Mesothelial cell of epicardium (in vitro differentiated cells): ENCODE measurements around the gene PALLD. TPM values are rescaled to one million over a fixed set of nuclear protein-coding genes. Genes with fewer than 3 reads are reported as not detected.

Experiments used
- DNase-seq, 2 experiments: peaks; one replicate each; pipeline ENCODE4 v3.0.0; 2021; ENCODE audit warnings: low spot score in 2 of 2; ENCODE audit not compliant: unreplicated experiment in 2 of 2
- H3K27ac Mint-ChIP-seq: 2 replicates; pipeline ENCODE4 v1.8.0; 2021; ENCODE audit warnings: mixed read lengths
- H3K27me3 Mint-ChIP-seq: 2 replicates; pipeline ENCODE4 v1.8.0; 2021; ENCODE audit warnings: low read depth, mixed read lengths
- H3K36me3 Mint-ChIP-seq: 2 replicates; pipeline ENCODE4 v1.8.0; 2021; ENCODE audit warnings: mixed read lengths
- H3K4me1 Mint-ChIP-seq: 2 replicates; pipeline ENCODE4 v1.8.0; 2021; ENCODE audit warnings: mixed read lengths
- H3K4me3 Mint-ChIP-seq: 2 replicates; pipeline ENCODE4 v1.8.0; 2021; ENCODE audit warnings: mild to moderate bottlenecking, moderate library complexity, mixed read lengths
- H3K9me3 Mint-ChIP-seq: 2 replicates; pipeline ENCODE4 v1.8.0; 2021; ENCODE audit warnings: mixed read lengths
- total RNA-seq: library from RNA; stranded (reverse); gene quantifications from 3 replicates; pipeline ENCODE4 v1.2.1, GENCODE V29; 2021
- TF ChIP-seq, protein P1 (sequence below): fragments of 200-600 bp; sonication (generic); IDR thresholded peaks from one replicate; pipeline ENCODE4 v1.5.0; 2021; ENCODE audit warnings: antibody characterized with exemption; ENCODE audit not compliant: unreplicated experiment

Gene PALLD
- total RNA-seq, 1 donor from 2014 or later: 158 TPM

GRCh38 chr4:168766604-168767316 lies 269.9 kb downstream of the PALLD start:
- no peak for DNase-seq
- H3K27ac Mint-ChIP-seq: peak overlapping the region; percentile 80
- H3K4me1 Mint-ChIP-seq: peaks cover 23% of the 10 kb centered on the region
- no peaks in the 10 kb centered on the region for H3K27me3 Mint-ChIP-seq
- peaks cover 21% of the 10 kb centered on the region for H3K36me3 Mint-ChIP-seq
- H3K9me3 Mint-ChIP-seq: no peaks in the 10 kb centered on the region
- no peak overlapping the region for H3K4me3 Mint-ChIP-seq
- TF ChIP-seq, protein P1, sequence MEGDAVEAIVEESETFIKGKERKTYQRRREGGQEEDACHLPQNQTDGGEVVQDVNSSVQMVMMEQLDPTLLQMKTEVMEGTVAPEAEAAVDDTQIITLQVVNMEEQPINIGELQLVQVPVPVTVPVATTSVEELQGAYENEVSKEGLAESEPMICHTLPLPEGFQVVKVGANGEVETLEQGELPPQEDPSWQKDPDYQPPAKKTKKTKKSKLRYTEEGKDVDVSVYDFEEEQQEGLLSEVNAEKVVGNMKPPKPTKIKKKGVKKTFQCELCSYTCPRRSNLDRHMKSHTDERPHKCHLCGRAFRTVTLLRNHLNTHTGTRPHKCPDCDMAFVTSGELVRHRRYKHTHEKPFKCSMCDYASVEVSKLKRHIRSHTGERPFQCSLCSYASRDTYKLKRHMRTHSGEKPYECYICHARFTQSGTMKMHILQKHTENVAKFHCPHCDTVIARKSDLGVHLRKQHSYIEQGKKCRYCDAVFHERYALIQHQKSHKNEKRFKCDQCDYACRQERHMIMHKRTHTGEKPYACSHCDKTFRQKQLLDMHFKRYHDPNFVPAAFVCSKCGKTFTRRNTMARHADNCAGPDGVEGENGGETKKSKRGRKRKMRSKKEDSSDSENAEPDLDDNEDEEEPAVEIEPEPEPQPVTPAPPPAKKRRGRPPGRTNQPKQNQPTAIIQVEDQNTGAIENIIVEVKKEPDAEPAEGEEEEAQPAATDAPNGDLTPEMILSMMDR: no peak

DNA sequence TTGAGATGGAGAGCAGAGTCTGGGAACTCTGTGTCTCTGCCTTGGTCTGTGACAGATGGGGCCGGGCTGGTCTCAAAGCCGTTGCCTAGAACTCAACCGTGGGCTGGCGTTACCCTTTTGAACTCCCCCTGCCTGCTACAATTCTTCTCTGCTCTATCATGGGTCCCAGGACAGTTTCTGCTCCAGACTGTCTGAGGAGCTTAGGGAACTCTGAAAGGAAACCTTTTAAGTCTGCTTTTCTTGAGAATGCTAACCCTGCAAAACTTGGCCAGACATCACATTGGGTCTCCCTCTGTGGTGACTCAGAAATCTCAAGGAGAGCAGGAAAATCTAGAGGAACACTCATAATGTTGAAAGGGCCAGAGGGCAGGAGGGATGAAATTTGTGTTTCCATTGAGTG lies 272.6 kb downstream of the PALLD start:
- DNase-seq: no peak
- Mint-ChIP-seq H3K36me3 (peaks cover 16% of the 10 kb centered on the region), H3K27ac (peak overlapping the region; percentile 23), H3K4me1 (peaks cover 23% of the 10 kb centered on the region), H3K27me3 (no peaks in the 10 kb centered on the region), H3K9me3 (no peaks in the 10 kb centered on the region), H3K4me3 (no peak overlapping the region)
- TF ChIP-seq, protein P1: no peak

DNA sequence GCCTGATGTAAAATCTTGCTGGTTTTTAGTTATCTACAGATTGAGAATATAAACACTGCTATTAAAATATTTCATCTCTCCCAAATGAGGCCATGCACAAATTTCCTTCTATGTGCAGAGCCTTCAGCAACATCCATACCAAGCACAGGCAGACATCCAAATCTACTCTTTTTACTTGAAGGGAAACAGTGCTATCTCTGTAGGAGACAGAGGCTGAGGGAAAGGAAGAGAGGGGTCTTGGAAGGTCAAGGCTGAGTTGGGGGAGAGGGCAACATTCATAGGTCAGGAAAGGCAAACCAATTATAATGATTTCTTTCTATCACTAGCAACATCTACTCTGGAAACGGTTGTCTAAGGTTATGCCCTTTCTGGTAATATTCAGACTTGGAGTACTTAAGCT lies 273.0 kb downstream of the PALLD start:
- Mint-ChIP-seq H3K4me3 (no peak overlapping the region), H3K27ac (peak overlapping the region; percentile 23), H3K9me3 (peaks cover 3% of the 10 kb centered on the region), H3K4me1 (peaks cover 23% of the 10 kb centered on the region), H3K27me3 (no peaks in the 10 kb centered on the region), H3K36me3 (peaks cover 17% of the 10 kb centered on the region)
- DNase-seq: no peak
- TF ChIP-seq, protein P1: no peak

GRCh38 chr4:168771251-168771650 lies 274.4 kb downstream of the PALLD start:
- no peaks in the 10 kb centered on the region for H3K27me3 Mint-ChIP-seq
- H3K27ac Mint-ChIP-seq: no peak overlapping the region
- peaks cover 23% of the 10 kb centered on the region for H3K4me1 Mint-ChIP-seq
- no peak for DNase-seq
- TF ChIP-seq, protein P1: no peak
- peaks cover 15% of the 10 kb centered on the region for H3K9me3 Mint-ChIP-seq
- no peak overlapping the region for H3K4me3 Mint-ChIP-seq
- H3K36me3 Mint-ChIP-seq: peaks cover 28% of the 10 kb centered on the region

GRCh38 chr4:168773388-168774195 lies 276.7 kb downstream of the PALLD start:
- TF ChIP-seq, protein P1: no peak
- Mint-ChIP-seq H3K4me3 (no peak overlapping the region), H3K9me3 (peaks cover 24% of the 10 kb centered on the region), H3K27me3 (no peaks in the 10 kb centered on the region), H3K27ac (no peak overlapping the region), H3K4me1 (peaks cover 13% of the 10 kb centered on the region), H3K36me3 (peaks cover 37% of the 10 kb centered on the region)
- no peak for DNase-seq
